BLaER1 treated with 17β-estradiol and CSF1 and Interleukin-3, amounts not matched to agents 10 nM and 100 nM (cell line): ENCODE results near the gene PCK1.
A peak's percentile ranks its signal among the peaks of the same experiment; 100 is the strongest.

ENCODE experiments used
- H3K27ac ChIP-seq, 11 experiments: shearing (Covaris generic); formaldehyde crosslinking; 2 replicates each; pipeline ENCODE4 v1.8.1; 2022
- H3K27me3 ChIP-seq, 11 experiments: shearing (Covaris generic); formaldehyde crosslinking; 2 replicates each; pipeline ENCODE4 v1.8.1; 2022
- H3K36me3 ChIP-seq, 11 experiments: shearing (Covaris generic); formaldehyde crosslinking; 2 replicates each; pipeline ENCODE4 v1.8.1; 2022
- H3K4me1 ChIP-seq, 10 experiments: shearing (Covaris generic); formaldehyde crosslinking; 2 replicates each; pipeline ENCODE4 v1.8.1; 2022
- H3K4me2 ChIP-seq, 11 experiments: shearing (Covaris generic); formaldehyde crosslinking; 2 replicates each; pipeline ENCODE4 v1.8.1; 2022
- H3K4me3 ChIP-seq, 10 experiments: shearing (Covaris generic); formaldehyde crosslinking; 2 replicates each; pipeline ENCODE4 v1.8.1; 2022
- H3K9ac ChIP-seq, 11 experiments: shearing (Covaris generic); formaldehyde crosslinking; 2 replicates each; pipeline ENCODE4 v1.8.1; 2022
- H3K9me3 ChIP-seq, 11 experiments: shearing (Covaris generic); formaldehyde crosslinking; replicated peaks in 1 of 11; 2 replicates each; pipeline ENCODE4 v1.8.1; 2022
- H4K20me1 ChIP-seq, 11 experiments: shearing (Covaris generic); formaldehyde crosslinking; 2 replicates each; pipeline ENCODE4 v1.8.1; 2022
- Cebpa-rat ChIP-seq, 11 experiments: shearing (Covaris generic); IDR thresholded peaks; 2 replicates each; pipeline ENCODE4 v1.8.1; 2022

The PCK1 gene

GRCh38 chr20:57583289-57584257, 22.7 kb downstream of the PCK1 start:
- peaks cover 0 to 30% (median 23%) of the 10 kb centered on the region in 10 experiments; a peak in 14 of 20 replicates for H3K4me1 ChIP-seq
- peak overlapping the region in 6 of 11 experiments; percentile 11 to 89 (median 82); a peak in 9 of 22 replicates for H3K4me2 ChIP-seq
- no peaks in the 10 kb centered on the region; a peak in 1 of 22 replicates for H3K36me3 ChIP-seq
- no peak overlapping the region for H3K4me3 ChIP-seq
- no peak overlapping the region for H3K9ac ChIP-seq
- H4K20me1 ChIP-seq, result no peaks in the 10 kb centered on the region
- TF ChIP-seq Cebpa-rat (IDR thresholded peaks at IDR 0.05), result no peak
- peaks cover 5 to 19% (median 8%) of the 10 kb centered on the region in 11 experiments; a peak in 18 of 22 replicates for H3K9me3 ChIP-seq
- peak overlapping the region in 3 of 11 experiments; percentile 16 to 55 (median 53); a peak in 4 of 22 replicates for H3K27ac ChIP-seq
- H3K27me3 ChIP-seq, result peaks cover 19 to 36% (median 29%) of the 10 kb centered on the region in 11 experiments; a peak in 21 of 22 replicates

GRCh38 chr20:57584768-57585461, 24.0 kb downstream of the PCK1 start:
- no peak for TF ChIP-seq Cebpa-rat (IDR thresholded peaks at IDR 0.05)
- H3K4me3 ChIP-seq, result no peak overlapping the region
- no peaks in the 10 kb centered on the region for H4K20me1 ChIP-seq
- H3K27me3 ChIP-seq, result peaks cover 11 to 22% (median 16%) of the 10 kb centered on the region in 11 experiments; a peak in 21 of 22 replicates
- H3K27ac ChIP-seq, result no peak overlapping the region
- H3K9ac ChIP-seq, result no peak overlapping the region
- peaks cover 0 to 30% (median 23%) of the 10 kb centered on the region in 10 experiments; a peak in 14 of 20 replicates for H3K4me1 ChIP-seq
- H3K4me2 ChIP-seq, result no peak overlapping the region
- peaks cover 5 to 19% (median 8%) of the 10 kb centered on the region in 11 experiments; a peak in 18 of 22 replicates for H3K9me3 ChIP-seq
- no peaks in the 10 kb centered on the region; a peak in 1 of 22 replicates for H3K36me3 ChIP-seq

DNA sequence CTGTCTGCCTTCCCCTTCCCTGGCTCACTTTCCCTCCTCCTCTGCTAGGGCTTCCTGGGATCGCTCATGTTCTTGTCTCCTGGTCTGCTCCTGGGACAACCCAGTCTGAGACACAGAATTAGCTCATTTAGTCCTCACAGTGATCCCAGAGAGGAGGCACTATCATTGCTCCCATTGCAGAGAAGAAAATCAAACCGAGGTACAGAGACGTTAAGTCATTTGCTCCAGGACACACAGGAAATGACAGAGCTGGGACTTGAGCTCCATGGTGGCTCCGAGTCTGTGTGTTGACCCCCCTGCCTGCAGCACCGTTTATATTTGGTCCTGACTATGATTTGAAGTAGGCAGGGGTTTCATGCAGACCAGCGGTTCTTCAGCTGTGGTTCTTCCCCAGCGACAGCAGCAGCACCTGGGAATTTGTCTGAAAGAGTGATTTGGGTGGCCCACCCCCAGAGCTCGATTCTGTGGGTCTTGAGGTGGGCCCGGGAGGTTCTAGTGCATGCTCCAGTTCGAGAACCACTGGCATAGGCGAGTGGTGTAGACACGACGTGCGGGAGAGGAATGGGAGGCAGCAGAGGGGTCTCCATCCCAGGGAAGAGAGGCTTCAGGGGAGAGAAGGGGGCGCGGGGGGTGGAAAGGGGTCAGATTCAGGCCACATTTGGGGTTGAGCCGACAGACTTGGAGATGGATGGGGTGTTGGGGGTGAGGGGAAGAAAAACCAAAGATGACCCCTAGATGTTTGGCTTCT, 24.7 kb downstream of the PCK1 start:
- H3K27ac ChIP-seq, result no peak overlapping the region
- H3K9me3 ChIP-seq, result peaks cover 5 to 19% (median 8%) of the 10 kb centered on the region in 11 experiments; a peak in 18 of 22 replicates
- H3K27me3 ChIP-seq, result peaks cover 4 to 15% (median 9%) of the 10 kb centered on the region in 11 experiments; a peak in 20 of 22 replicates
- no peaks in the 10 kb centered on the region; a peak in 1 of 22 replicates for H4K20me1 ChIP-seq
- peaks cover 0 to 29% (median 23%) of the 10 kb centered on the region in 10 experiments; a peak in 14 of 20 replicates for H3K4me1 ChIP-seq
- no peak overlapping the region for H3K4me2 ChIP-seq
- TF ChIP-seq Cebpa-rat (IDR thresholded peaks at IDR 0.05), result no peak
- no peak overlapping the region for H3K4me3 ChIP-seq
- H3K36me3 ChIP-seq, result no peaks in the 10 kb centered on the region; a peak in 1 of 22 replicates
- H3K9ac ChIP-seq, result no peak overlapping the region

DNA sequence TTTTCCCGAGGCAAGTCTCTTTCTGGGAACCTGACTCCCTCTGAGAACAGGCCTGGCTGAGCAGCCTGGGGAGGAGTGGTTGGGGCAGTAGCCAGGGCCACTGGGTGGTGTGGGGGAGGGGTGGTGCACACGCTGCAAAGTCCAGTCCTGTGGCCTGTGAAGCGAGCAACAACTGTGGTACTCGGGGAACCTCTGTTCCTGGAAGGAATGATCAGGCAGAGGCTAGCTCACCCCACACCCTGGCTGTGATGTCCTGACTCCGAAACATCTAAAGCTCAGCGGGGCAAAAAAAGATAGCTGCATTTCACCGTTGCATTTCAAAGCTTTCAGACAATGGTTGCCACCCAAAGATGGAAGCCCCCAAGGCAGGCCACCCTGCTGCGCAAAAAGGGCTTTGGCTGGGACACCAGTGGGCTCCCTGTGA, 25.5 kb downstream of the PCK1 start:
- TF ChIP-seq Cebpa-rat (IDR thresholded peaks at IDR 0.05), result no peak
- no peak overlapping the region for H3K27ac ChIP-seq

DNA sequence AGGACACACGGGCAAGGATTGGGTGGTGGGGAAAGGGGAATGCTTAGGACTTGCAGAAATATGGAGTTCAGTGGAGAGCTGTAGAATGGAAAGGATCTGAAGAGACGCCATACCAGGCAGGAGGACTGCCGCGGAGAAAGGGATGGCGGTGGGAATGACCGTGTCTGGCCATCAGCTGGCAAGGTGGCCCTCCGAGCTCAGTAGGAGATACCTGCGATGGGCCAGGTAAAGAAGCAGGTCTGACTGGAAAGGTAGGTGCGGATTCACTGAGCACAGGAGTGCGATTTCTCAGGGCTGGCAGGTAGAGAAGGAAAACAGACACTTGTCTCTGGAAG, 26.0 kb downstream of the PCK1 start:
- no peak overlapping the region for H3K4me2 ChIP-seq
- H3K27ac ChIP-seq, result no peak overlapping the region
- 0 out of 22 replicates have a peak, but pooled peaks cover 0 to 2% (median 0%) of the 10 kb centered on the region in 11 experiments for H3K27me3 ChIP-seq
- H3K9ac ChIP-seq, result no peak overlapping the region
- peaks cover 0 to 4% (median 0%) of the 10 kb centered on the region in 11 experiments; a peak in 1 of 22 replicates for H4K20me1 ChIP-seq
- no peak for TF ChIP-seq Cebpa-rat (IDR thresholded peaks at IDR 0.05)
- H3K9me3 ChIP-seq, result peaks cover 5 to 19% (median 8%) of the 10 kb centered on the region in 11 experiments; a peak in 18 of 22 replicates
- no peak overlapping the region for H3K4me3 ChIP-seq
- H3K4me1 ChIP-seq, result peaks cover 8 to 27% (median 14%) of the 10 kb centered on the region in 10 experiments
- H3K36me3 ChIP-seq, result no peaks in the 10 kb centered on the region; a peak in 1 of 22 replicates

More for the DNA sequence above, 25.5 kb downstream of the PCK1 start:
- Histone ChIP-seq H3K4me3 (no peak overlapping the region), H3K36me3 (no peaks in the 10 kb centered on the region; a peak in 1 of 22 replicates), H3K9me3 (peaks cover 5 to 19% (median 8%) of the 10 kb centered on the region in 11 experiments; a peak in 18 of 22 replicates), H4K20me1 (peaks cover 0 to 4% (median 0%) of the 10 kb centered on the region in 11 experiments; a peak in 1 of 22 replicates), H3K9ac (no peak overlapping the region), H3K4me1 (peaks cover 2 to 27% (median 20%) of the 10 kb centered on the region in 10 experiments), H3K27me3 (peaks cover 0 to 8% (median 2%) of the 10 kb centered on the region in 11 experiments; a peak in 7 of 22 replicates), H3K4me2 (no peak overlapping the region)

- Histone ChIP-seq H3K36me3 (no peaks in the 10 kb centered on the region; a peak in 1 of 22 replicates), H3K9me3 (peaks cover 5 to 19% (median 8%) of the 10 kb centered on the region in 11 experiments; a peak in 18 of 22 replicates), H3K4me3 (no peak overlapping the region), H3K4me2 (no peak overlapping the region), H3K27me3 (no peaks in the 10 kb centered on the region), H4K20me1 (peaks cover 0 to 8% (median 0%) of the 10 kb centered on the region in 11 experiments; a peak in 1 of 22 replicates), H3K9ac (no peak overlapping the region), H3K4me1 (peaks cover 8 to 27% (median 14%) of the 10 kb centered on the region in 10 experiments), H3K27ac (no peak overlapping the region)
- no peak for TF ChIP-seq Cebpa-rat (IDR thresholded peaks at IDR 0.05)
Measured at GRCh38 chr20:57587278-57587988, 26.5 kb downstream of the PCK1 start.

DNA sequence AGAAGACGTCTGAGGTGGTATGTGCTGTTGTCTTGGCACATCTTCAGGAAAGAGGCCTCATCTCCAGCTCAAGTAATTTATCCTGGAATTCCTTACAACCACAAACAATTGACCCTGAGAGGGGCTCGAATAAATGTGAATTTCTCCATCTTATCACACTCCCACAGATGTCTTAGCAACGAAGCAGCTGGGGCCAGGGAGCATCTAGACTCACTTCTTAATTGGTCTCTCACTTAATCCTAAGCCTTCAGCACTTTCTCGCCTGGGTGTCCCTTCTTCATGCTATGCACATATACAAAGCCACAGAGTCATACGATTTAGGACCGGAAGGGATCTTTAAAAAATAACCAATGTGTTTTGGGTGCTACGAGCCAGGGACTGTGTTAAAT, 27.1 kb downstream of the PCK1 start:
- Histone ChIP-seq H3K36me3 (no peaks in the 10 kb centered on the region; a peak in 1 of 22 replicates), H3K27ac (no peak overlapping the region), H3K4me1 (peaks cover 3 to 27% (median 20%) of the 10 kb centered on the region in 10 experiments), H3K4me2 (no peak overlapping the region), H4K20me1 (peaks cover 0 to 14% (median 0%) of the 10 kb centered on the region in 11 experiments; a peak in 2 of 22 replicates), H3K9me3 (peaks cover 5 to 19% (median 8%) of the 10 kb centered on the region in 11 experiments; a peak in 18 of 22 replicates), H3K4me3 (no peak overlapping the region), H3K9ac (no peak overlapping the region), H3K27me3 (no peaks in the 10 kb centered on the region)
- no peak for TF ChIP-seq Cebpa-rat (IDR thresholded peaks at IDR 0.05)
